CD4-positive, alpha-beta T cell treated with Interleukin-15 for 4 hours (primary cell): ENCODE results near the gene NDUFS7.

Source experiments
- DNase-seq: peaks from one replicate; pipeline ENCODE4 v3.0.0-alpha.2; 2020; ENCODE audit warnings: low spot score

Gene NDUFS7

GRCh38 chr19:1400281-1401137, 16.8 kb downstream of the NDUFS7 start:
- DNase-seq: no peak

GRCh38 chr19:1401138-1401888, 17.6 kb downstream of the NDUFS7 start, which contains the start of gene GAMT:
GAMT (minus strand) TSS chr19:1401542; CDS start chr19:1401476, 66 bp downstream.
- peak; percentile 35 for DNase-seq

- no peak for DNase-seq
These were observed 18.1 kb downstream of the NDUFS7 start for GRCh38 chr19:1401889-1402217.

- no peak for DNase-seq
These were observed 18.8 kb downstream of the NDUFS7 start for GRCh38 chr19:1402411-1403070.

- DNase-seq: peak; percentile 99
These were observed 23.2 kb downstream of the NDUFS7 start for GRCh38 chr19:1406774-1407527.

- no peak for DNase-seq
These were observed 24.0 kb downstream of the NDUFS7 start, which contains the start of gene DAZAP1 for GRCh38 chr19:1407528-1408299. DAZAP1 (plus strand) TSS chr19:1407586; CDS start chr19:1407774, 188 bp downstream.

- DNase-seq: peak; percentile 59
These were observed 24.8 kb downstream of the NDUFS7 start for GRCh38 chr19:1408300-1409203.

GRCh38 chr19:1409204-1410005, 25.7 kb downstream of the NDUFS7 start:
- DNase-seq: no peak

- DNase-seq: no peak
These were observed 26.6 kb downstream of the NDUFS7 start for GRCh38 chr19:1410136-1410786.

- no peak for DNase-seq
These were observed 27.1 kb downstream of the NDUFS7 start for GRCh38 chr19:1410789-1411188.

- DNase-seq: peak; percentile 31
These were observed 27.8 kb downstream of the NDUFS7 start for GRCh38 chr19:1411255-1412191.

GRCh38 chr19:1412323-1412923, 28.7 kb downstream of the NDUFS7 start:
- no peak for DNase-seq

GRCh38 chr19:1412995-1413800, 29.5 kb downstream of the NDUFS7 start:
- DNase-seq: no peak

GRCh38 chr19:1416014-1416841, 32.5 kb downstream of the NDUFS7 start:
- DNase-seq: no peak

GRCh38 chr19:1417145-1417544, 33.4 kb downstream of the NDUFS7 start:
- DNase-seq: no peak
